ENCODE data around the gene CCDC78. TPM values are rescaled to one million over a fixed set of nuclear protein-coding genes. Genes with fewer than 3 reads are reported as not detected.
A peak's percentile ranks its signal among the peaks of the same experiment; 100 is the strongest.

Gene CCDC78
- total and polyA plus RNA-seq, 2 of the 4 experiments (the other 2 are of a cell fraction): 0.54 to 4.6 TPM

- Histone ChIP-seq H3K4me2 (ENCODE audit: low read depth, low read length) (no peak overlapping the region), H3K9me3 (ENCODE audit: control insufficient read depth, insufficient read depth, low read length) (no peaks in the 10 kb centered on the region), H2BK20ac (ENCODE audit: low read depth, low read length) (no peak overlapping the region), H2AK9ac (replicated peaks; ENCODE audit: low read depth, low read length, poor library complexity) (peak overlapping the region; percentile 78), H2BK15ac (ENCODE audit: low read depth, low read length) (no peak overlapping the region), H3K9ac (ENCODE audit: low read depth, low read length) (no peak overlapping the region), H3K14ac (replicated peaks; ENCODE audit: low read depth, low read length) (no peak overlapping the region), H2AFZ (replicated peaks; ENCODE audit: low read length, poor library complexity) (no peak overlapping the region), H4K5ac (ENCODE audit: low read depth, low read length) (no peak overlapping the region), H3K18ac (ENCODE audit: low read depth, low read length) (no peak overlapping the region), H4K8ac (ENCODE audit: low read depth in 2 of 2, low read length in 2 of 2) (no peak overlapping the region), H3K9me1 (ENCODE audit: insufficient read depth, low read length) (peaks cover 9% of the 10 kb centered on the region; the same call in 1 of the 2 replicates), H2BK5ac (ENCODE audit: low read depth, low read length, poor library complexity, severe bottlenecking) (no peak overlapping the region), H3K4me1 (ENCODE audit: control insufficient read depth, insufficient read depth, low read length) (peaks cover 15% of the 10 kb centered on the region), H3K27ac (ENCODE audit: insufficient read depth, low read length) (no peak overlapping the region), H4K91ac (ENCODE audit: insufficient read depth, low read depth, low read length) (no peak overlapping the region), H3K23ac (ENCODE audit: low read depth, low read length) (no peak overlapping the region), H2BK120ac (ENCODE audit: low read depth, low read length) (no peak overlapping the region), H2AK5ac (ENCODE audit: low read depth, low read length) (no peak overlapping the region), H3K4ac (ENCODE audit: low read depth, low read length) (no peak overlapping the region), H3K27me3 (ENCODE audit: control insufficient read depth, insufficient read depth, low read length) (no peaks in the 10 kb centered on the region), H3K4me3 (ENCODE audit: insufficient read depth, low read depth, low read length) (no peak overlapping the region), H3K56ac (ENCODE audit: extremely low read depth, insufficient read depth, low read length) (no peak overlapping the region), H3K79me1 (ENCODE audit: low read depth in 1 of 2, low read length in 2 of 2) (peaks cover 0 to 27% of the 10 kb centered on the region in 2 experiments; a peak in 2 of 4 replicates), H3K36me3 (ENCODE audit: control insufficient read depth, insufficient read depth, low read length) (peaks cover 28% of the 10 kb centered on the region), H4K20me1 (ENCODE audit: insufficient read depth, low read length) (peaks cover 29% of the 10 kb centered on the region)
- dilution Hi-C loops (cut with HindIII; ENCODE audit: low sequenced_read_pairs, unreplicated experiment): no loop called here
- TF ChIP-seq SMC3 (IDR thresholded peaks at IDR 0.05; ENCODE audit: low read depth, low read length) (no peak), POLR2A (IDR thresholded peaks at IDR 0.05; ENCODE audit: low read depth, low read length) (no peak), RFX5 (IDR thresholded peaks at IDR 0.05; ENCODE audit: low read depth, low read length) (no peak), MAZ (IDR thresholded peaks at IDR 0.05; ENCODE audit: borderline replicate concordance, low read depth, low read length) (no peak), USF2 (IDR thresholded peaks at IDR 0.05; ENCODE audit: low read depth, low read length) (no peak), NFE2L2 (IDR thresholded peaks at IDR 0.05; ENCODE audit: low read depth, low read length) (no peak), FOS (IDR thresholded peaks at IDR 0.05; ENCODE audit: low read depth, low read length) (no peak), CEBPB (IDR thresholded peaks at IDR 0.05; ENCODE audit: low read depth, low read length) (no peak), RCOR1 (IDR thresholded peaks at IDR 0.05; ENCODE audit: insufficient replicate concordance, low read length) (no peak), RAD21 (IDR thresholded peaks at IDR 0.05; ENCODE audit: low read length) (no peak), BHLHE40 (IDR thresholded peaks at IDR 0.05; ENCODE audit: low read depth, low read length) (no peak), MAFK (IDR thresholded peaks at IDR 0.05; ENCODE audit: low read depth, low read length) (no peak), ELK1 (IDR thresholded peaks at IDR 0.05; ENCODE audit: borderline replicate concordance, low read depth, low read length) (no peak), MXI1 (IDR thresholded peaks at IDR 0.05; ENCODE audit: borderline replicate concordance, low read depth, low read length) (no peak), CHD1 (IDR thresholded peaks at IDR 0.05; ENCODE audit: low read depth, low read length) (no peak), CTCF (conservative IDR thresholded peaks at IDR 0.05; ENCODE audit: low read depth, low read length) (no peak)
- DNase-seq (no peak), ATAC-seq (ENCODE audit: low read depth) (no peak)
- in situ Hi-C loops (cut with MboI; ENCODE audit: low sequenced_read_pairs): no loop called here
- intact Hi-C loops (cut with micrococcal nuclease): no loop called here
- CTCF ChIA-PET: no interaction called here
- WGBS, 2 experiments (ENCODE audit: extremely low coverage in 2 of 2, insufficient read length in 1 of 2): 91% methylated on average over 15 of the region's 21 CpGs; no CpG with 5 or more reads in 1 of the 2 experiments
- BruUV-seq (replicated peaks): no TSS peak
- POLR2A ChIA-PET (ENCODE audit: unreplicated experiment): no interaction called here
Measured at GRCh38 chr16:676565-676902, 49.7 kb downstream of the CCDC78 start.

All from IMR-90 (cell line).